K562 (cell line): ENCODE results near the gene LTBP4. TPM values are rescaled to one million over a fixed set of nuclear protein-coding genes. Genes with fewer than 3 reads are reported as not detected.

Experiments
- ATF3 ChIP-seq, 2 experiments: fragments of 450-650 bp in 1 of 2; sonication (generic) in 1 of 2; formaldehyde crosslinking in 1 of 2; IDR thresholded peaks in 1 of 2; conservative IDR thresholded peaks in 1 of 2; 2 replicates each; pipeline versions ENCODE4 v1.6.1 to v1.8.1; 2016 to 2023; ENCODE audit warnings: mild to moderate bottlenecking in 2 of 2, moderate library complexity in 2 of 2, inconsistent platforms in 1 of 2, missing genetic modification reagents in 1 of 2
- CTCF ChIP-seq, 3 experiments: IDR thresholded peaks in 2 of 3; conservative IDR thresholded peaks in 1 of 3; 2 replicates each; pipeline ENCODE4 v1.5.1; 2011 to 2012; ENCODE audit warnings: low read length in 3 of 3, mild to moderate bottlenecking in 3 of 3, control low read depth in 2 of 3, improper control_type of control experiment in 1 of 3, inconsistent platforms in 1 of 3, low read depth in 1 of 3, mixed read lengths in 1 of 3, moderate library complexity in 1 of 3; ENCODE audit not compliant: insufficient read depth in 2 of 3
- HMG20B ChIP-seq: fragments of 250-450 bp; sonication (Bioruptor Pico); IDR thresholded peaks from 2 replicates; pipeline ENCODE4 v1.5.0; 2021; ENCODE audit warnings: mild to moderate bottlenecking
- KDM2B ChIP-seq: fragments of 250-450 bp; sonication (Bioruptor Pico); IDR thresholded peaks from 2 replicates; pipeline ENCODE4 v1.8.0; 2021; ENCODE audit warnings: mild to moderate bottlenecking, moderate library complexity
- SAFB ChIP-seq: fragments of 200-400 bp; formaldehyde crosslinking; IDR thresholded peaks from 2 replicates; pipeline ENCODE4 v1.6.1; 2017; ENCODE audit warnings: low read depth, low read length, borderline replicate concordance
- TAF1 ChIP-seq: IDR thresholded peaks from 2 replicates; pipeline ENCODE4 v1.6.1; 2011; ENCODE audit warnings: mild to moderate bottlenecking, low read length, moderate library complexity; ENCODE audit not compliant: insufficient read depth, control insufficient read depth, severe bottlenecking; ENCODE audit errors: extremely low read depth
- TAF15 ChIP-seq: fragments of 200-400 bp; formaldehyde crosslinking; IDR thresholded peaks from 2 replicates; pipeline ENCODE4 v1.6.1; 2017; ENCODE audit warnings: mild to moderate bottlenecking, low read depth, low read length, moderate library complexity
- TCF7 ChIP-seq: sonication (generic); IDR thresholded peaks from 2 replicates; pipeline ENCODE4 v1.6.1; 2016; ENCODE audit warnings: antibody characterized with exemption, borderline replicate concordance
- ZBTB5 ChIP-seq: fragments of 450-650 bp; IDR thresholded peaks from 2 replicates; pipeline ENCODE4 v1.6.1; 2017; ENCODE audit warnings: antibody characterized with exemption
- ZNF146 ChIP-seq: IDR thresholded peaks from one replicate; pipeline ENCODE4 v1.6.1; 2018; ENCODE audit warnings: missing compliant biosample characterization; ENCODE audit not compliant: unreplicated experiment
- ZNF609 ChIP-seq: sonication (generic); formaldehyde crosslinking; IDR thresholded peaks from 2 replicates; pipeline ENCODE4 v1.8.1; 2023; ENCODE audit warnings: missing genetic modification reagents, mild to moderate bottlenecking, borderline replicate concordance
- ZNF639 ChIP-seq, 2 experiments: fragments of 200-800 bp in 1 of 2; sonication (Bioruptor generic) in 1 of 2; sonication (generic) in 1 of 2; formaldehyde crosslinking in 1 of 2; IDR thresholded peaks in 1 of 2; conservative IDR thresholded peaks in 1 of 2; 2 replicates each; pipeline versions ENCODE4 v1.5.0 to v1.6.1; 2016 to 2020; ENCODE audit warnings: missing compliant biosample characterization in 1 of 2, missing genetic modification characterization in 1 of 2, missing genetic modification reagents in 1 of 2
- polyA plus RNA-seq, 8 experiments: library from polyadenylated mRNA; depleted of rRNA in 4 of 8; stranded (reverse) in 5 of 8; unstranded in 3 of 8; fragments of >200 nt; fragmentation: Nextera tagmentation in 2 of 8; fragmentation: Illumina TruSeq in 1 of 8; extraction: Ambion mirVana in 2 of 8; extraction: Trizol in 1 of 8; gene quantifications; 2 replicates each; pipeline versions ENCODE4 v1.2.1 to v1.2.3, GENCODE V29; 2011 to 2014; ENCODE audit warnings: inconsistent platforms in 1 of 8, missing spikeins in 1 of 8
- total RNA-seq, 7 experiments: library from RNA; depleted of rRNA in 6 of 7; stranded (reverse); fragments of >200 nt in 6 of 7; fragmentation: Illumina TruSeq in 2 of 7; extraction: Trizol in 2 of 7; gene quantifications; 2 replicates each; pipeline versions ENCODE4 v1.2.1 to v1.2.3, GENCODE V29; 2011 to 2021; ENCODE audit warnings: low replicate concordance in 1 of 7

Gene LTBP4
- total and polyA plus RNA-seq, 9 of the 15 experiments (the other 6 are each of a cell fraction or from before 2014, with no cell fraction given), result 0.35 to 160 (median 31.6) TPM

GRCh38 chr19:40601134-40601974 lies at the start of gene LTBP4 (continued):
- TF ChIP-seq ZNF639 (CRISPR knock-in tag; conservative IDR thresholded peaks at IDR 0.05 in 1 of 2, IDR thresholded peaks at IDR 0.05 in 1 of 2), result peak in 1 of 2 experiments; percentile 58; a peak in 1 of 4 replicates
- no peak for TF ChIP-seq TCF7
- TF ChIP-seq TAF1, result peak; percentile 30
- no peak for TF ChIP-seq ZBTB5
- TF ChIP-seq KDM2B (CRISPR knock-in tag), result peak; percentile 55; the same call in 1 of the 2 replicates
- TF ChIP-seq TAF15, result no peak
- TF ChIP-seq ZNF609, result no peak
- TF ChIP-seq ZNF146, result no peak
- no peak for TF ChIP-seq HMG20B (CRISPR knock-in tag)
- TF ChIP-seq ATF3 (IDR thresholded peaks at IDR 0.05), result no peak
- no peak for TF ChIP-seq ATF3 (CRISPR knock-in tag; conservative IDR thresholded peaks at IDR 0.05)
- TF ChIP-seq CTCF (IDR thresholded peaks at IDR 0.05 in 2 of 3, conservative IDR thresholded peaks at IDR 0.05 in 1 of 3; ENCODE audit: insufficient read depth in 2 of 3, low read depth in 1 of 3, low read length in 3 of 3), result peak in 2 of 3 experiments; percentile 63 to 91; a peak in 4 of 6 replicates
- 0 out of 2 replicates have a peak, but pooled peaks have one; percentile 54 for TF ChIP-seq SAFB
